ENCODE results near the gene SIGLEC11. TPM values are rescaled to one million over a fixed set of nuclear protein-coding genes. Genes with fewer than 3 reads are reported as not detected.

SIGLEC11 gene
- total and polyA plus RNA-seq, 2 experiments from 2014 or later, result not detected

DNA sequence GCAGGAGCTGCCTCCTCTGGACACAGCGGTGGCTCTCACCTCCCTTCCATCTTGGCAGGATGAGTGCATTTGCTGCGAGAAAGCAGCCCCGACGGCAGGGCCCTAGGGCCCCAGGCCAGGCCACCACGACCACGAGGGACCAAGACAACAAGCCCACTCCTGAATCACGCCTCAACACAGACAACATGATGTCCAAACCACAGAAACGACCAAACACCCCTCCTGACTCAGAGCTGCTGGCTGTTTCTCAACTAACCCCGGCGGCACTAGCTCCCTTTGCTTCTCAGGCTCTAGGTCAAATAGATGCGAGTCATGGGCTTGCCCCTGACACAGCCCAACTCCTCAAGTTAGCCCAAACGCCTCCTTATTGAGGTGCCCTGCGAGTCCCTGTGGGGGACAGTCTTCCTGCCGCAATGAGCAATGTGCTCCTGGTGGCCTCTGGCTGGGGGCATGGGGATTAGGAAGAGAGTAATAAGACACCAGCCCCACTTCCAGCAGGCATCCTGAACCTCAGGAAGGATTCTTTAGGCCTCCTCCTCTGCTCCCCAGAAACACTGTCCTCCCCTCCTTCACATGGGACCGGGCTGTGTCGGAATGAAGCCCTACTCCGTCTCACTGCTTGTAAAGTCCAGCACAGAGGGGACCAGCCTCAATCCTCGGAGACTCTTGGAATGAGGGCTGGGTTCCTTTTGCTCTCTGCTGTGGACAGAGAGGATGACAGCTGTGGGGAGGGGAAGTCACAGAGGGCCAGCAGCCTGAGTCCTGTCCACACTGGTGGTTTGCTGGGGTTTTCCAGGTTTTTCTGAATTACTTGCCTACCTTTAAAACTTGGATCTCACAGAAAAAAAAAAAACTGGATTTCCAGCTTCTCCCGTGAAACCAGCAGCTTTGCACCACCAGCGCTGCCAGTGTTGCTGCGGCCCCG, 38.8 kb downstream of the SIGLEC11 start:
- H3K36me3 ChIP-seq (ENCODE audit: insufficient read depth), result peaks cover 13% of the 10 kb centered on the region; the same call in 1 of the 2 replicates
- no peak overlapping the region for H2AFZ ChIP-seq
- peaks cover 71% of the 10 kb centered on the region for H4K20me1 ChIP-seq (replicated peaks; ENCODE audit: insufficient read depth)
- H3K9me2 ChIP-seq (ENCODE audit: insufficient read depth), result no peaks in the 10 kb centered on the region
- peaks cover 47% of the 10 kb centered on the region for H3K4me1 Mint-ChIP-seq
- H3K4me2 ChIP-seq, result no peak overlapping the region
- peaks cover 28% of the 10 kb centered on the region for H3K27me3 Mint-ChIP-seq (ENCODE audit: insufficient read depth, low read depth, poor library complexity)
- no peaks in the 10 kb centered on the region for H3K27me3 ChIP-seq (ENCODE audit: insufficient read depth)
- peak overlapping the region; percentile 90 for H3K27ac Mint-ChIP-seq
- peaks cover 98% of the 10 kb centered on the region for H3K79me2 ChIP-seq (replicated peaks; ENCODE audit: insufficient read depth)
- DNase-seq (ENCODE audit: low spot score) (no peak), ATAC-seq (peak; percentile 19)
- H3K4me1 ChIP-seq (ENCODE audit: insufficient read depth), result peaks cover 5% of the 10 kb centered on the region; the same call in 1 of the 2 replicates
- peaks cover 12% of the 10 kb centered on the region; the same call in 1 of the 2 replicates for H3F3A ChIP-seq (replicated peaks; ENCODE audit: low read depth)
- no peak overlapping the region for H3K4me3 ChIP-seq
- no peak overlapping the region; the same call in 2 of the 3 replicates for H3K4me3 Mint-ChIP-seq
- H3K9me3 Mint-ChIP-seq, result no peaks in the 10 kb centered on the region
- peak overlapping the region; percentile 39; the same call in 1 of the 2 replicates for H3K27ac ChIP-seq (ENCODE audit: low read depth)
- peaks cover 85% of the 10 kb centered on the region for H3K36me3 Mint-ChIP-seq (ENCODE audit: low read depth)
- TF ChIP-seq CREB1 (CRISPR knock-in tag; IDR thresholded peaks at IDR 0.05; ENCODE audit: low read depth) (no peak), ZNF331 (CRISPR knock-in tag; IDR thresholded peaks at IDR 0.05; ENCODE audit: low read depth) (no peak), POLR2AphosphoS5 (IDR thresholded peaks at IDR 0.05; ENCODE audit: low read depth) (no peak), EZH2 (IDR thresholded peaks at IDR 0.05; ENCODE audit: low read depth, unreplicated experiment) (no peak), JUNB (IDR thresholded peaks at IDR 0.05; ENCODE audit: unreplicated experiment) (no peak), STAT1 (IDR thresholded peaks at IDR 0.05; ENCODE audit: unreplicated experiment) (no peak), ZNF114 (CRISPR knock-in tag; IDR thresholded peaks at IDR 0.05) (no peak), NANOG (IDR thresholded peaks at IDR 0.05; ENCODE audit: borderline replicate concordance) (no peak), EZH2phosphoT487 (IDR thresholded peaks at IDR 0.05; ENCODE audit: unreplicated experiment) (no peak)
- TF ChIP-seq, protein P1, sequence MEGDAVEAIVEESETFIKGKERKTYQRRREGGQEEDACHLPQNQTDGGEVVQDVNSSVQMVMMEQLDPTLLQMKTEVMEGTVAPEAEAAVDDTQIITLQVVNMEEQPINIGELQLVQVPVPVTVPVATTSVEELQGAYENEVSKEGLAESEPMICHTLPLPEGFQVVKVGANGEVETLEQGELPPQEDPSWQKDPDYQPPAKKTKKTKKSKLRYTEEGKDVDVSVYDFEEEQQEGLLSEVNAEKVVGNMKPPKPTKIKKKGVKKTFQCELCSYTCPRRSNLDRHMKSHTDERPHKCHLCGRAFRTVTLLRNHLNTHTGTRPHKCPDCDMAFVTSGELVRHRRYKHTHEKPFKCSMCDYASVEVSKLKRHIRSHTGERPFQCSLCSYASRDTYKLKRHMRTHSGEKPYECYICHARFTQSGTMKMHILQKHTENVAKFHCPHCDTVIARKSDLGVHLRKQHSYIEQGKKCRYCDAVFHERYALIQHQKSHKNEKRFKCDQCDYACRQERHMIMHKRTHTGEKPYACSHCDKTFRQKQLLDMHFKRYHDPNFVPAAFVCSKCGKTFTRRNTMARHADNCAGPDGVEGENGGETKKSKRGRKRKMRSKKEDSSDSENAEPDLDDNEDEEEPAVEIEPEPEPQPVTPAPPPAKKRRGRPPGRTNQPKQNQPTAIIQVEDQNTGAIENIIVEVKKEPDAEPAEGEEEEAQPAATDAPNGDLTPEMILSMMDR (conservative IDR thresholded peaks at IDR 0.05; ENCODE audit: low read depth in 2 of 2), result no peak
- TF ChIP-seq, protein P2, sequence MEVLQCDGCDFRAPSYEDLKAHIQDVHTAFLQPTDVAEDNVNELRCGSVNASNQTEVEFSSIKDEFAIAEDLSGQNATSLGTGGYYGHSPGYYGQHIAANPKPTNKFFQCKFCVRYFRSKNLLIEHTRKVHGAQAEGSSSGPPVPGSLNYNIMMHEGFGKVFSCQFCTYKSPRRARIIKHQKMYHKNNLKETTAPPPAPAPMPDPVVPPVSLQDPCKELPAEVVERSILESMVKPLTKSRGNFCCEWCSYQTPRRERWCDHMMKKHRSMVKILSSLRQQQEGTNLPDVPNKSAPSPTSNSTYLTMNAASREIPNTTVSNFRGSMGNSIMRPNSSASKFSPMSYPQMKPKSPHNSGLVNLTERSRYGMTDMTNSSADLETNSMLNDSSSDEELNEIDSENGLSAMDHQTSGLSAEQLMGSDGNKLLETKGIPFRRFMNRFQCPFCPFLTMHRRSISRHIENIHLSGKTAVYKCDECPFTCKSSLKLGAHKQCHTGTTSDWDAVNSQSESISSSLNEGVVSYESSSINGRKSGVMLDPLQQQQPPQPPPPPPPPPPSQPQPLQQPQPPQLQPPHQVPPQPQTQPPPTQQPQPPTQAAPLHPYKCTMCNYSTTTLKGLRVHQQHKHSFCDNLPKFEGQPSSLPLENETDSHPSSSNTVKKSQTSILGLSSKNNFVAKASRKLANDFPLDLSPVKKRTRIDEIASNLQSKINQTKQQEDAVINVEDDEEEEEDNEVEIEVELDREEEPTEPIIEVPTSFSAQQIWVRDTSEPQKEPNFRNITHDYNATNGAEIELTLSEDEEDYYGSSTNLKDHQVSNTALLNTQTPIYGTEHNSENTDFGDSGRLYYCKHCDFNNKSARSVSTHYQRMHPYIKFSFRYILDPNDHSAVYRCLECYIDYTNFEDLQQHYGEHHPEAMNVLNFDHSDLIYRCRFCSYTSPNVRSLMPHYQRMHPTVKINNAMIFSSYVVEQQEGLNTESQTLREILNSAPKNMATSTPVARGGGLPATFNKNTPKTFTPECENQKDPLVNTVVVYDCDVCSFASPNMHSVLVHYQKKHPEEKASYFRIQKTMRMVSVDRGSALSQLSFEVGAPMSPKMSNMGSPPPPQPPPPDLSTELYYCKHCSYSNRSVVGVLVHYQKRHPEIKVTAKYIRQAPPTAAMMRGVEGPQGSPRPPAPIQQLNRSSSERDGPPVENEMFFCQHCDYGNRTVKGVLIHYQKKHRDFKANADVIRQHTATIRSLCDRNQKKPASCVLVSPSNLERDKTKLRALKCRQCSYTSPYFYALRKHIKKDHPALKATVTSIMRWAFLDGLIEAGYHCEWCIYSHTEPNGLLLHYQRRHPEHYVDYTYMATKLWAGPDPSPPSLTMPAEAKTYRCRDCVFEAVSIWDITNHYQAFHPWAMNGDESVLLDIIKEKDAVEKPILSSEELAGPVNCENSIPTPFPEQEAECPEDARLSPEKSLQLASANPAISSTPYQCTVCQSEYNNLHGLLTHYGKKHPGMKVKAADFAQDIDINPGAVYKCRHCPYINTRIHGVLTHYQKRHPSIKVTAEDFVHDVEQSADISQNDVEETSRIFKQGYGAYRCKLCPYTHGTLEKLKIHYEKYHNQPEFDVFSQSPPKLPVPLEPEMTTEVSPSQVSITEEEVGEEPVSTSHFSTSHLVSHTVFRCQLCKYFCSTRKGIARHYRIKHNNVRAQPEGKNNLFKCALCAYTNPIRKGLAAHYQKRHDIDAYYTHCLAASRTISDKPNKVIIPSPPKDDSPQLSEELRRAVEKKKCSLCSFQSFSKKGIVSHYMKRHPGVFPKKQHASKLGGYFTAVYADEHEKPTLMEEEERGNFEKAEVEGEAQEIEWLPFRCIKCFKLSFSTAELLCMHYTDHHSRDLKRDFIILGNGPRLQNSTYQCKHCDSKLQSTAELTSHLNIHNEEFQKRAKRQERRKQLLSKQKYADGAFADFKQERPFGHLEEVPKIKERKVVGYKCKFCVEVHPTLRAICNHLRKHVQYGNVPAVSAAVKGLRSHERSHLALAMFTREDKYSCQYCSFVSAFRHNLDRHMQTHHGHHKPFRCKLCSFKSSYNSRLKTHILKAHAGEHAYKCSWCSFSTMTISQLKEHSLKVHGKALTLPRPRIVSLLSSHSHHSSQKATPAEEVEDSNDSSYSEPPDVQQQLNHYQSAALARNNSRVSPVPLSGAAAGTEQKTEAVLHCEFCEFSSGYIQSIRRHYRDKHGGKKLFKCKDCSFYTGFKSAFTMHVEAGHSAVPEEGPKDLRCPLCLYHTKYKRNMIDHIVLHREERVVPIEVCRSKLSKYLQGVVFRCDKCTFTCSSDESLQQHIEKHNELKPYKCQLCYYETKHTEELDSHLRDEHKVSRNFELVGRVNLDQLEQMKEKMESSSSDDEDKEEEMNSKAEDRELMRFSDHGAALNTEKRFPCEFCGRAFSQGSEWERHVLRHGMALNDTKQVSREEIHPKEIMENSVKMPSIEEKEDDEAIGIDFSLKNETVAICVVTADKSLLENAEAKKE (CRISPR knock-in tag; IDR thresholded peaks at IDR 0.05), result no peak
- TF ChIP-seq, protein P3, sequence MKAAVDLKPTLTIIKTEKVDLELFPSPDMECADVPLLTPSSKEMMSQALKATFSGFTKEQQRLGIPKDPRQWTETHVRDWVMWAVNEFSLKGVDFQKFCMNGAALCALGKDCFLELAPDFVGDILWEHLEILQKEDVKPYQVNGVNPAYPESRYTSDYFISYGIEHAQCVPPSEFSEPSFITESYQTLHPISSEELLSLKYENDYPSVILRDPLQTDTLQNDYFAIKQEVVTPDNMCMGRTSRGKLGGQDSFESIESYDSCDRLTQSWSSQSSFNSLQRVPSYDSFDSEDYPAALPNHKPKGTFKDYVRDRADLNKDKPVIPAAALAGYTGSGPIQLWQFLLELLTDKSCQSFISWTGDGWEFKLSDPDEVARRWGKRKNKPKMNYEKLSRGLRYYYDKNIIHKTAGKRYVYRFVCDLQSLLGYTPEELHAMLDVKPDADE (IDR thresholded peaks at IDR 0.05), result no peak
- TF ChIP-seq, protein P4, sequence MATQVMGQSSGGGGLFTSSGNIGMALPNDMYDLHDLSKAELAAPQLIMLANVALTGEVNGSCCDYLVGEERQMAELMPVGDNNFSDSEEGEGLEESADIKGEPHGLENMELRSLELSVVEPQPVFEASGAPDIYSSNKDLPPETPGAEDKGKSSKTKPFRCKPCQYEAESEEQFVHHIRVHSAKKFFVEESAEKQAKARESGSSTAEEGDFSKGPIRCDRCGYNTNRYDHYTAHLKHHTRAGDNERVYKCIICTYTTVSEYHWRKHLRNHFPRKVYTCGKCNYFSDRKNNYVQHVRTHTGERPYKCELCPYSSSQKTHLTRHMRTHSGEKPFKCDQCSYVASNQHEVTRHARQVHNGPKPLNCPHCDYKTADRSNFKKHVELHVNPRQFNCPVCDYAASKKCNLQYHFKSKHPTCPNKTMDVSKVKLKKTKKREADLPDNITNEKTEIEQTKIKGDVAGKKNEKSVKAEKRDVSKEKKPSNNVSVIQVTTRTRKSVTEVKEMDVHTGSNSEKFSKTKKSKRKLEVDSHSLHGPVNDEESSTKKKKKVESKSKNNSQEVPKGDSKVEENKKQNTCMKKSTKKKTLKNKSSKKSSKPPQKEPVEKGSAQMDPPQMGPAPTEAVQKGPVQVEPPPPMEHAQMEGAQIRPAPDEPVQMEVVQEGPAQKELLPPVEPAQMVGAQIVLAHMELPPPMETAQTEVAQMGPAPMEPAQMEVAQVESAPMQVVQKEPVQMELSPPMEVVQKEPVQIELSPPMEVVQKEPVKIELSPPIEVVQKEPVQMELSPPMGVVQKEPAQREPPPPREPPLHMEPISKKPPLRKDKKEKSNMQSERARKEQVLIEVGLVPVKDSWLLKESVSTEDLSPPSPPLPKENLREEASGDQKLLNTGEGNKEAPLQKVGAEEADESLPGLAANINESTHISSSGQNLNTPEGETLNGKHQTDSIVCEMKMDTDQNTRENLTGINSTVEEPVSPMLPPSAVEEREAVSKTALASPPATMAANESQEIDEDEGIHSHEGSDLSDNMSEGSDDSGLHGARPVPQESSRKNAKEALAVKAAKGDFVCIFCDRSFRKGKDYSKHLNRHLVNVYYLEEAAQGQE (IDR thresholded peaks at IDR 0.05; ENCODE audit: unreplicated experiment), result no peak
